GM18505 (cell line): Measurements from ENCODE around the gene PDHX.
A peak's percentile ranks its signal among the peaks of the same experiment; 100 is the strongest.

ENCODE experiments used
- ATAC-seq: cut with Tn5 transposase; IDR thresholded peaks from one replicate; pipeline ENCODE4 v1.9.1; 2021; ENCODE audit not compliant: unreplicated experiment
- POLR2A ChIP-seq: IDR thresholded peaks from 4 replicates; pipeline ENCODE4 v1.6.1; 2011; ENCODE audit warnings: borderline replicate concordance; ENCODE audit not compliant: insufficient read depth, insufficient read length; ENCODE audit errors: extremely low read depth

Gene PDHX

GRCh38 chr11:35003186-35003585, 86.8 kb downstream of the PDHX start:
- ATAC-seq, result no peak
- no peak for TF ChIP-seq POLR2A

- no peak for TF ChIP-seq POLR2A
These were observed 87.2 kb downstream of the PDHX start for GRCh38 chr11:35003658-35004057.

GRCh38 chr11:35005141-35005780, 88.8 kb downstream of the PDHX start:
- no peak for TF ChIP-seq POLR2A
- no peak for ATAC-seq

More at GRCh38 chr11:35003658-35004057, 87.2 kb downstream of the PDHX start:
- ATAC-seq, result no peak

GRCh38 chr11:35006389-35007128, 90.1 kb downstream of the PDHX start:
- peak; percentile 75 for ATAC-seq
- TF ChIP-seq POLR2A, result no peak

- TF ChIP-seq POLR2A, result no peak
- peak; percentile 60 for ATAC-seq
These were observed 90.9 kb downstream of the PDHX start for GRCh38 chr11:35007277-35007676.

GRCh38 chr11:35009191-35009943, 92.9 kb downstream of the PDHX start:
- no peak for TF ChIP-seq POLR2A
- ATAC-seq, result no peak

GRCh38 chr11:35009944-35010342, 93.5 kb downstream of the PDHX start:
- no peak for ATAC-seq
- TF ChIP-seq POLR2A, result no peak

GRCh38 chr11:35010654-35011053, 94.2 kb downstream of the PDHX start:
- ATAC-seq, result no peak
- no peak for TF ChIP-seq POLR2A

- no peak for ATAC-seq
- no peak for TF ChIP-seq POLR2A
These were observed 95.0 kb downstream of the PDHX start for GRCh38 chr11:35011389-35011788.

GRCh38 chr11:35011944-35012343, 95.5 kb downstream of the PDHX start:
- TF ChIP-seq POLR2A, result no peak
- ATAC-seq, result peak; percentile 18

- no peak for TF ChIP-seq POLR2A
- peak; percentile 63 for ATAC-seq
These were observed 96.2 kb downstream of the PDHX start for GRCh38 chr11:35012467-35013191.

GRCh38 chr11:35013514-35014233, 97.3 kb downstream of the PDHX start:
- no peak for ATAC-seq
- TF ChIP-seq POLR2A, result no peak

- TF ChIP-seq POLR2A, result no peak
- no peak for ATAC-seq
These were observed 97.9 kb downstream of the PDHX start for GRCh38 chr11:35014346-35014745.

- TF ChIP-seq POLR2A, result no peak
- no peak for ATAC-seq
These were observed 99.4 kb downstream of the PDHX start for GRCh38 chr11:35015621-35016387.
